Activated naive CD4-positive, alpha-beta T cell treated with Interleukin-2 at 50 U/mL for 16 hours (primary cell): ENCODE results near the gene RABGAP1L.
"Not testable (repeated sequence)": the region's sequence is repeated elsewhere in the genome, so short reads cannot be mapped to it uniquely, and the experiment has no call there.

Source experiments
- DNase-seq: peaks from one replicate; pipeline ENCODE4 v3.0.0-alpha.2; 2020

Gene RABGAP1L

GRCh38 chr1:174617905-174618304, 458.6 kb downstream of the RABGAP1L start:
- DNase-seq = not testable (repeated sequence)

DNA sequence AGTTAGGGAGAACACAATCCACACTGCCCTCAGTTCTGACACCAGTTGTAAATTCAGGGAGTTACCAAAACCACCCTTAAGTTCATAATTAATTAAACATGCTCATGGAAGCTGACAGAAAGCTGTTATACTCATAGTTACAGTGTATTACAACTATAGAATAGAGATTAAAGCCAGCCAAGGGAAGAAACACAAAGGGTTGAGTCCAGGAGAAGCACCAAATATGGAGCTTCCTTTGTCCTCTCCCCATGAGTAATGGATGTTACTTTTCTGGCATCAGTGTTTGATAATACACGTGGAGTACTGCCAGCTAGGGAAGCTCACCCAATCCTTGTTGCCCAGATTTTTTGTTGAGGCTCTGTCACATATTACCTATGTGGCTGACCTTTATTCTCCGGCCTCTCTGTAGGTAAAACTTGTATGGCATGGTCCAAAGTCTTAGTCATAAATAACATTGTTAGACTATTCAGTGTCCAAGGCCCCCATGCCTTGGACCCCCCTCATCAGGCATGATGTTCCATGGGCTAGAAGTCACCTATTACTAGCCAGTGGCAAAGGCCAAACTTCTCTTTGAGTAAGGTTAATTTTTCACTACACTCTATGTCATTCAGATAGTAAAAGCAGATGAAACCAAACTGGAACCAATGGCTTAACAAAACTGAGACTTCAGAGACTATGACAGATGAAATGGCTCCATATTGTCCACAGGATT, 464.2 kb downstream of the RABGAP1L start:
- DNase-seq = no peak

DNA sequence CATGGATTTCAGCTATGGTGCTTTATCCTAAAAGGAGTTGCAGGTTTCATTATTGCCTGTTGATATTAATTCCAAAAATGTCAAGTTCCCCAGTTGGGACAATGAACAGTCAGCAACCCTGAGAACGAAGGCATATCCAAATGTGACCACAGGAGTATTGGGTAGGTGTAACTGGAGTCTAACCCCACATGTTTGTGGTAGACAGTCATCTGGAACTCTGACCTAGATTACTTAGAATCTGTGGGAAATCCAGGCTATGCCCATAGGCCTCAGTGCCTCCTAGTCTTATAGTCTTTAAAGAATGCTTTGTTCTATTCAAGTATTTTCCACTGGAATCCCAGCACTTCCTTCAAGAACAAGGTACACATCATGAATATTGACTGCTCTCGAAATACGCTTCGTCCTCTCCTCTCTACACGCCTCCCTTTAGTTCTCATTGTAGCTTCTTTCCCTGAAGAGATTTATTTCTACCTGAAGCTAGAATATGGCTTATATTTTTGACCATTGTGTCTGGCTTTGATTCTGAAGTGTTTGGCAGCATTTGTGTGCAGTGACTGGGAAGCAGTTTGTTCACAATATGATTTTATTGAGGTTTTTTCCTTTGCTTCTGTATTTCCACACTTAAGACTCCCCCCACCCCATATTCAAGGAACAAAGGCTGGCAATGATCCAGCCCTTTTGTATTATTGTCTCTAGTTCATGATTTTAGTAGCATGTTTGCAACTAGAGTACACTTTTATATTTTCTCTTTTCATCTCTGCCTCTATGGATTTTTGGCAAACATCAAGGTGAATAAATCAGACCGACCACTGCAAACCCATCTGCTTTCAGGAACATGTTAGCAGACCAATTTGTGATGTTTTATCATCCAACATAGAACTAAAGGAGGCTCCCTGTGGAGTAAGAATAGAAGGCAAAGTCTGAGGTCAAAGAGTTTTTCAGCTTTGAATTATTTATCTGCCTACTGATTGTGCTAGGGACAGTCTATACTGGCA, 467.0 kb downstream of the RABGAP1L start:
- DNase-seq = no peak

GRCh38 chr1:174637487-174637886, 478.2 kb downstream of the RABGAP1L start:
- DNase-seq = no peak

- DNase-seq = no peak
These were observed 480.1 kb downstream of the RABGAP1L start for GRCh38 chr1:174639461-174639860.

- no peak for DNase-seq
These were observed 481.5 kb downstream of the RABGAP1L start for GRCh38 chr1:174640783-174641182.

DNA sequence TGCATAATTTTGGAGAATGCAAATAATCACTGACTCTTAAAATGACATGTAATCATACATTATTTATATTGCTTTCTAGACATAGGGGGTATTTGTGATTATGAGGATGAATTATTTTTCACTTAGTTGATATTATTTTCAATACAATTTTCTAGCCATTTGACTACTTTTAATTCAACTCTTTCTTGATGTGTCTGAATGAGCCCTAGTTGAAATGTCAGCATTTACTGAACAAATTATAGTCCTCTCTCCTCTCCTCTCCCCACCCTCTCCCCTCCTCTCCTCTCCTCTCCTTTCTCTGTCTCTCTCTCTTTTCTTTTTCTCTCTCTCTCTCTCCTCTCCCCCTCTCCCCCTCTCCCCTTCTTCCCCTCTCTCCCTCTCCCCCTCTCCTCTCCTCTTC, 483.1 kb downstream of the RABGAP1L start:
- no peak for DNase-seq

DNA sequence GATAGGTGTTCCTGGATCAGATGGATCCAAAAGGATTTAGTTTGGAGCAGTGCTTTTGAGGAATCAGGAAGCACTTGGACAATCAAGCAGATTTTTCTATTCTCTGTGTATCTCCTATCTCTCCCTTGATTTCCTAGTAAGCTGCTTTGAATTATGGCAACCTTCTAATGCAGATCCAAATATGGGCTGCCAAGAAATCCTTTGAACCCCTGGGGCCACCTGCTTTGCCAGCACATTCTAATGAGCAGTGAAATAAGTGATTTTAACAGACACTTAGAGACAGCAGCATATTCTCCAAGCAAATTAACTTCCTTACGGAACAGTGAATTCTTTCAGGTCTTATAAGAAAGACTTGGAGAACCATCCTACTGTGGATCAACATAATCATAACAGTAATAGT, 483.9 kb downstream of the RABGAP1L start:
- DNase-seq = no peak

GRCh38 chr1:174649572-174649971, 490.3 kb downstream of the RABGAP1L start:
- not testable (repeated sequence) for DNase-seq

GRCh38 chr1:174652569-174653280, 493.4 kb downstream of the RABGAP1L start:
- DNase-seq = no peak

DNA sequence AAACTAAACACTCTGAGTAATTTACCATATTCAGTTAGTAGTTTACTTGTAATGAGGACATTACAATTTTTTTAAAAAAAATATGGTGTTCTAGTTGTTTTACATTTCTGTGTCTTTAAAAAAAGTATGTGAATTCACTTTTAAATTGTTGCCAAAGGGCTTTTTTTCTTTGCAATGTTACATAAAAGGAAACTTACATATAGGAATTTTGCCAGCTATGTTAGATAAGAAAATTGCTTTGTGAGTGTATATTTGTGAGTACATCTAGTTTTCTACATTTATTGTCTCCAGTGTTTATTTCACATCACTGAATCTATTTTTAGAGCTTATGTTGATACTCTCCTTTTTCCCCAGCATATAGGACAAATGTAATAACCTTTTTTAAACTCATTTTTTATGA, 495.2 kb downstream of the RABGAP1L start:
- no peak for DNase-seq

- DNase-seq = no peak
These were observed 497.2 kb downstream of the RABGAP1L start for GRCh38 chr1:174656409-174657059.

GRCh38 chr1:174657411-174657810, 498.1 kb downstream of the RABGAP1L start:
- DNase-seq = no peak

DNA sequence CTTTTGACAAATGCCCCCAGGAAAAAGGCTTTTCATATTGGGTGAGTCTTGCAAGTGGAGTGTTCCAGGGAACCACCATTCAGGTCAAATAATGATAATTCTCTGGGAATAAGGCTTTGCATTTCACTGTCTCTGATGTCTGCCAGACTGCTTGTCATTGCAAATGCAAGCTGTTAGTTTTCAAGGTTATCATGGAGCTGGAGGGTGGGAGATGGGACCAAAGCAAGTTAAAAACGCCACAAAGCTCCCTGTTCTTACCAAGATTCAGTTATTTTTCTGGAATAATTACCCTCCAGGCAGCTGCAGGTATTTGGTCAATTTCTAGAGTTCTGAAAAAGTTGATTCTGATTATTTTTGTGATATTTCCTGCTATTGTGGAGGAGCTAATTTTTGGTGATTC, 498.6 kb downstream of the RABGAP1L start:
- DNase-seq = no peak

- no peak for DNase-seq
These were observed 500.5 kb downstream of the RABGAP1L start for GRCh38 chr1:174659823-174660222.

GRCh38 chr1:174660476-174660875, 501.2 kb downstream of the RABGAP1L start:
- DNase-seq = no peak

DNA sequence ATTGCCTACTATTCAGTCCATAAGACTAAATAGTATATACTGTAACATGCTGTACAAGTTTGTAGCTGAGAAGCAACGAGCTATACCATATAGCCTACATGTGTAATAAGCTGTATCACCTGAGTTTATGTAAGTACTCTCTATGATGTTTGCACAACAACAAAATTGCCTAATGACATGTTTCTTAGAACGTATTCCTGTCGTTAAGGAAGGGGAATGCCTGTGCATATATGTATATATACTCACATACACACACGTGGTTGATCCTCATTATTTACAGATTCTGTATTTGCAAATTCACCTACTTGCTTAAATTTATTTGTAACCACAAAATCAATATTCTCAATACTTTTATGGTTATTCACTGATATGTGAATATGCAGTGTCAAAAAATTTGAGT, 504.0 kb downstream of the RABGAP1L start:
- no peak for DNase-seq

- no peak for DNase-seq
These were observed 506.9 kb downstream of the RABGAP1L start for GRCh38 chr1:174666248-174666647.

DNA sequence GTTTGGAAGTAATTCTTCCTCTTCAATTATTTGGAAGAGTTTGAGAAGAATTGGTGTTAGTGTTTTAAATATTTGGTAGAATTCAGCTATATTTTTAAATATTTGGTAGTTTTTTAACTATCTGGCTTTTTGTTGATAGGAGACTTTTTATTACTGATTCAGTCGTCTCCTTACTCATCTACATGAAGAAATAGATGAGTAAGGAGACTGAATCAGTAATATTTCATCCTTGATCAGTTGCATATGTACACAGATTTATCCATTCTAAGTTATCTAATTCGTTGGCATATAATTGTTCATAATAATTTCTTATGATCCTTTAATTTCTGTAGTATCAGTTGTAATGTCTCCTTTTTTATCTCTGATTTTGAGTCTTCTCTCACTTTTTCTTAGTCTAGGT, 512.5 kb downstream of the RABGAP1L start:
- no peak for DNase-seq

GRCh38 chr1:174676856-174677255, 517.5 kb downstream of the RABGAP1L start:
- DNase-seq = no peak

DNA sequence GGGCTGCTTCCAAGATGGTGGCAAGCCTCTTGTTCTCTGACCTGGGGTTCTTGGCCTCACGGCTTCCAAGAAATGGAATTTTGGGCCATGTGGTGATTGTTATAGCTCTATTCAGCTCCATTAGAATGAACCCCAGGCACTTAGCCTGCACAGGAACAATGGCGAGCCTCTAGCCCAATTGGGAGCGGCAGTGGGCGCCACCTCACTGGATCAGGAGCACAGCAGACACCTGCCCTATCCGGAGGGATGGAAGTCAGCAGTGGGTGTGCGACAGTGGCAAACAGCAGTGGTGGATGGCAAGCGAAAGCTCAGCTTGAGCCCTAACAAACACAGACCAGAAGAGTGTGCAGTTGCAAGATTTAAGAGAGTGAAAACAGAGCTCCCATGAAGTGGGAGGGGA, 519.3 kb downstream of the RABGAP1L start:
- no peak for DNase-seq

DNA sequence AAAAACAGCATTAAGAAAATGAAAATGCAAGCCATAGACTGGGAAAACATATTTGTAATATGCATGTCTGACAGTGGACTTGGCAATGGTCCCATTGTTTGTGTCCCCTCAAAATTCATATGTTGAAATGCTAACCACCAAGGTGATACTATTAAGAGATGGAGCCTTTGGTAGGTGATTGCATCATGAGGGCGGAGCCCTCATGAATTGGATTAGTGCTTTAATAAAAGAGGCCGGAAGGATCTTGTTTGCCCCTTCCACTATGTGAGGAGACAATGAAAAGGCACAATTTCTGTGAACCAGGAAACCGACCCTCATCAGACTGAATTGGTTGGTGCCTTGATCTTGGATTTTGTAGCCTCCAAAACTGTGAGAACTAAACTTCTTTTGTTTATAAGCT, 520.8 kb downstream of the RABGAP1L start:
- no peak for DNase-seq
